ENCODE data around the gene FAM228B.

DNA sequence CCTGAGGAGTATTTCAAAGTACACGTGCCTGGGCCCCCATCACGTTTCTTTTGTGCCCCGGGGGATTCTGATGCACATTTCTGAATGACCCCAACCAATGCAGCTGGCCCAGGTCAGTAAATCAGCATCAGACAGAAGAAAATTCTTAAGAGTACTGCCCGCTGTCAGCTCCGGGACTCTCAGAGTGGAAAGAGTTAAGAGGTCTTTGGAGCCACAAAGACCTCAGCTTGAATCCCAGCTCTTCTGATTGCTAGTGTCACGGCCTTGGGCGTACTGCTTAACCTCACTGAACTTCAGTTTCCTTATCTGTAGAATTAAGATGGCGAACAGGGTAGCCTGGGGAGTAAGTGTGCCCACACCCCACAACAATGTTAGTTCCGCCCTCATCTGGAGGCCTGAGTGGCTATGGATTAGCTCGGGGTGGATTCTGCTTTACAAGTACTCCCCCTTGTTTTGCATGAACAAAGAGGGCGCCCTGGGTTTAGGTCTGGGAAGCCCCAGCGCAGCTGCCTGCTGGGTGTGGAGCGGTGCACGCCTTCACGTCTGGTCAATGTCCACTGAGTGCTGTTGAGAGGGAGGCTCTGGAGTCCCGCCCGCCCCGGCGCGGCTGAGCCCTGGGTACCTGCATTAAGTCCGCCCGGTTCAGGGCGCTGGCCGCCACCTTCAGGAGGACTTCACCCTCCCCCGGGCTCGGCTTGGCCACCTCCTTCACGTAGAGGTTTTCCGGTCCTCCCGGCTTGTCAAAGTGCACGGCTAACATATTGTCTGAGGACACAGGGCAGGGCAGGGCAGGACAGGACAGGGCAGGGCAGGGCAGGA lies 39.5 kb upstream of the FAM228B start:
- no peak for TF ChIP-seq EZH2 (IDR thresholded peaks at IDR 0.05; ENCODE audit: borderline replicate concordance)
- no peak for TF ChIP-seq CTCF (IDR thresholded peaks at IDR 0.05; ENCODE audit: poor library complexity)
